ENCODE data around the gene TAOK1.

DNA sequence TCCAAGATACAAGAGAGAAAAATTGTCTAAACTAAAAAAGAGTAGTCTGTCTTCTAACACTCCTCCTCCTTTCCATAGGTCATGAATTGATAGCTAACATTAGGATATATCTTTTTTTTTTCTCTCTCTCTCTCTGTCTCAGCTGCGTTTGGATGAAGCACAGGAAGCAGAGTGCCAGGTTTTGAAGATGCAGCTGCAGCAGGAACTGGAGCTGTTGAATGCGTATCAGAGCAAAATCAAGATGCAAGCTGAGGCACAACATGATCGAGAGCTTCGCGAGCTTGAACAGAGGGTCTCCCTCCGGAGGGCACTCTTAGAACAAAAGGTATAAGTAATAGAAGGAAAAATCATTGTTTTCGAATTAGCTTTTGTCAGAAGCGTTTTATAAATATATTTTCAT, 143.8 kb downstream of the TAOK1 start:
- TF ChIP-seq CTCF (IDR thresholded peaks at IDR 0.05): no peak
- TF ChIP-seq POLR2A (IDR thresholded peaks at IDR 0.05): no peak
